ENCODE results near the gene FOCAD.

DNA sequence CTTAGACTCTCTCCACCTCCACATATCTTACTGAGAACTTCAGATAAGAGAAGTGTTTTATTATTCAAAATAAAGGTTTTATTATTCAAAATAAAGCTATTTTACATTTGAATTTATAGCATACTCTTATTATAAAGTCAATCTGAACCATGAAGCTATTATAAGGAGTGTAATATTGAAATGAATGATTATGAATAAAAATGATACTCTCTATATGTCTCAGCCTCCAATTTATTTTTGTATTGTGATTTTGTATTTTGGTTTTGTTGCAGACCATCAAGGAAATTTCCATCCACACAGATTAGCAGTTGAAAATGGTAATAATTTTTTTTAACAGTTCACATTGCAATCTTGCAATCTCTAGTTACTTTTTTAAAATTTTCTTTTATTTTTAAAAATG lies 10.2 kb downstream of the FOCAD start:
- TF ChIP-seq, protein P1, sequence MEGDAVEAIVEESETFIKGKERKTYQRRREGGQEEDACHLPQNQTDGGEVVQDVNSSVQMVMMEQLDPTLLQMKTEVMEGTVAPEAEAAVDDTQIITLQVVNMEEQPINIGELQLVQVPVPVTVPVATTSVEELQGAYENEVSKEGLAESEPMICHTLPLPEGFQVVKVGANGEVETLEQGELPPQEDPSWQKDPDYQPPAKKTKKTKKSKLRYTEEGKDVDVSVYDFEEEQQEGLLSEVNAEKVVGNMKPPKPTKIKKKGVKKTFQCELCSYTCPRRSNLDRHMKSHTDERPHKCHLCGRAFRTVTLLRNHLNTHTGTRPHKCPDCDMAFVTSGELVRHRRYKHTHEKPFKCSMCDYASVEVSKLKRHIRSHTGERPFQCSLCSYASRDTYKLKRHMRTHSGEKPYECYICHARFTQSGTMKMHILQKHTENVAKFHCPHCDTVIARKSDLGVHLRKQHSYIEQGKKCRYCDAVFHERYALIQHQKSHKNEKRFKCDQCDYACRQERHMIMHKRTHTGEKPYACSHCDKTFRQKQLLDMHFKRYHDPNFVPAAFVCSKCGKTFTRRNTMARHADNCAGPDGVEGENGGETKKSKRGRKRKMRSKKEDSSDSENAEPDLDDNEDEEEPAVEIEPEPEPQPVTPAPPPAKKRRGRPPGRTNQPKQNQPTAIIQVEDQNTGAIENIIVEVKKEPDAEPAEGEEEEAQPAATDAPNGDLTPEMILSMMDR (IDR thresholded peaks at IDR 0.05 in 2 of 3, conservative IDR thresholded peaks at IDR 0.05 in 1 of 3; ENCODE audit: borderline replicate concordance in 1 of 3, insufficient read depth in 1 of 3, low read depth in 2 of 3, low read length in 2 of 3) = no peak
- no peak for TF ChIP-seq SP1 (IDR thresholded peaks at IDR 0.05; ENCODE audit: low read depth)
- TF ChIP-seq EZH2 (IDR thresholded peaks at IDR 0.05) = no peak

All from HCT116 (cell line).